Measurements from ENCODE around the gene SP6.

Gene SP6

GRCh38 chr17:47879776-47880454, 29.0 kb upstream of the SP6 start:
- no peak for DNase-seq (ENCODE audit: low read depth)

GRCh38 chr17:47879028-47879585, 28.1 kb upstream of the SP6 start:
- peak; percentile 91 for DNase-seq (ENCODE audit: low read depth)

GRCh38 chr17:47878203-47879027, 27.5 kb upstream of the SP6 start:
- DNase-seq (ENCODE audit: low read depth): no peak

- DNase-seq (ENCODE audit: low read depth): peak; percentile 49
Observed at GRCh38 chr17:47877368-47878034, 26.5 kb upstream of the SP6 start.

GRCh38 chr17:47875011-47875985, 24.3 kb upstream of the SP6 start:
- peak; percentile 35 for DNase-seq (ENCODE audit: low read depth)

GRCh38 chr17:47873200-47874090, 22.5 kb upstream of the SP6 start:
- no peak for DNase-seq (ENCODE audit: low read depth)

- DNase-seq (ENCODE audit: low read depth): peak; percentile 24
Observed at GRCh38 chr17:47872651-47873161, 21.7 kb upstream of the SP6 start.

- no peak for DNase-seq (ENCODE audit: low read depth)
Observed at GRCh38 chr17:47872019-47872650, 21.2 kb upstream of the SP6 start.

- no peak for DNase-seq (ENCODE audit: low read depth)
Observed at GRCh38 chr17:47871048-47871447, 20.1 kb upstream of the SP6 start.

- no peak for DNase-seq (ENCODE audit: low read depth)
Observed at GRCh38 chr17:47870056-47870455, 19.1 kb upstream of the SP6 start.

- DNase-seq (ENCODE audit: low read depth): no peak
Observed at GRCh38 chr17:47869114-47869513, 18.2 kb upstream of the SP6 start.

- DNase-seq (ENCODE audit: low read depth): no peak
Observed at GRCh38 chr17:47867813-47868533, 17.0 kb upstream of the SP6 start.

GRCh38 chr17:47866941-47867340, 16.0 kb upstream of the SP6 start:
- peak; percentile 65 for DNase-seq (ENCODE audit: low read depth)

- no peak for DNase-seq (ENCODE audit: low read depth)
Observed at GRCh38 chr17:47864791-47865216, 13.8 kb upstream of the SP6 start.

GRCh38 chr17:47862621-47863440, 11.9 kb upstream of the SP6 start:
- peak; percentile 85 for DNase-seq (ENCODE audit: low read depth)

- no peak for DNase-seq (ENCODE audit: low read depth)
Observed at GRCh38 chr17:47860386-47860785, 9.4 kb upstream of the SP6 start.

GRCh38 chr17:47857551-47858455, 6.8 kb upstream of the SP6 start:
- no peak for DNase-seq (ENCODE audit: low read depth)

All from amniotic epithelial cell (primary cell).